Thymus (tissue), 11 donors: Measurements from ENCODE around the gene ZNF320. TPM values are rescaled to one million over a fixed set of nuclear protein-coding genes. Genes with fewer than 3 reads are reported as not detected.
"Not testable (repeated sequence)": the region's sequence is repeated elsewhere in the genome, so short reads cannot be mapped to it uniquely, and the experiment has no call there.

Experiments used
- DNase-seq, 9 donors: peaks; one replicate each; pipeline ENCODE4 v3.0.0-alpha.2; 2013; ENCODE audit warnings: low spot score in 9 of 9, low read depth in 6 of 9, missing footprints in 1 of 9
- H3K27ac ChIP-seq, 2 donors: one replicate each; pipeline ENCODE4 v1.5.1; 2013; ENCODE audit warnings: control low read depth in 1 of 2, low read depth in 1 of 2, low read length in 1 of 2, mild to moderate bottlenecking in 1 of 2, moderate library complexity in 1 of 2
- H3K27me3 ChIP-seq, 2 donors: one replicate each; pipeline ENCODE4 v1.5.1; 2013; ENCODE audit warnings: low read length in 1 of 2; ENCODE audit not compliant: control insufficient read depth in 2 of 2, insufficient read depth in 1 of 2
- H3K36me3 ChIP-seq, 2 donors: one replicate each; pipeline ENCODE4 v1.5.1; 2013; ENCODE audit warnings: low read length in 1 of 2, mild to moderate bottlenecking in 1 of 2, moderate library complexity in 1 of 2; ENCODE audit not compliant: control insufficient read depth in 2 of 2, insufficient read depth in 2 of 2
- H3K4me1 ChIP-seq, 2 donors: one replicate each; pipeline ENCODE4 v1.5.1; 2013; ENCODE audit warnings: low read length in 2 of 2; ENCODE audit not compliant: control insufficient read depth in 2 of 2, insufficient read depth in 2 of 2
- H3K4me3 ChIP-seq, 2 donors: one replicate each; pipeline ENCODE4 v1.5.1; 2013; ENCODE audit warnings: low read length in 2 of 2, control low read depth in 1 of 2, mild to moderate bottlenecking in 1 of 2
- H3K9me3 ChIP-seq, 2 donors: one replicate each; pipeline ENCODE4 v1.5.1; 2013; ENCODE audit warnings: low read length in 1 of 2, mild to moderate bottlenecking in 1 of 2; ENCODE audit not compliant: control insufficient read depth in 2 of 2, insufficient read depth in 1 of 2
- WGBS: extraction: QIAGEN DNeasy Blood & Tissue Kit; methylation state at CpG from one replicate; pipeline ENCODE4 v1.1.7; 2013; 5-methylcytosine and 5-hydroxymethylcytosine counted together
- polyA plus RNA-seq: library from polyadenylated mRNA; stranded (reverse); fragments of 200-250 nt; gene quantifications from one replicate; pipeline ENCODE4 v1.2.3, GENCODE V29; 2013
- total RNA-seq: library from RNA; stranded (reverse); fragments of 120-200 nt; gene quantifications from one replicate; pipeline ENCODE4 v1.2.4, GENCODE V29; 2013
- donor health status: healthy.

The ZNF320 gene
- total and polyA plus RNA-seq, 2 donors: 7.6 to 9.7 TPM

DNA sequence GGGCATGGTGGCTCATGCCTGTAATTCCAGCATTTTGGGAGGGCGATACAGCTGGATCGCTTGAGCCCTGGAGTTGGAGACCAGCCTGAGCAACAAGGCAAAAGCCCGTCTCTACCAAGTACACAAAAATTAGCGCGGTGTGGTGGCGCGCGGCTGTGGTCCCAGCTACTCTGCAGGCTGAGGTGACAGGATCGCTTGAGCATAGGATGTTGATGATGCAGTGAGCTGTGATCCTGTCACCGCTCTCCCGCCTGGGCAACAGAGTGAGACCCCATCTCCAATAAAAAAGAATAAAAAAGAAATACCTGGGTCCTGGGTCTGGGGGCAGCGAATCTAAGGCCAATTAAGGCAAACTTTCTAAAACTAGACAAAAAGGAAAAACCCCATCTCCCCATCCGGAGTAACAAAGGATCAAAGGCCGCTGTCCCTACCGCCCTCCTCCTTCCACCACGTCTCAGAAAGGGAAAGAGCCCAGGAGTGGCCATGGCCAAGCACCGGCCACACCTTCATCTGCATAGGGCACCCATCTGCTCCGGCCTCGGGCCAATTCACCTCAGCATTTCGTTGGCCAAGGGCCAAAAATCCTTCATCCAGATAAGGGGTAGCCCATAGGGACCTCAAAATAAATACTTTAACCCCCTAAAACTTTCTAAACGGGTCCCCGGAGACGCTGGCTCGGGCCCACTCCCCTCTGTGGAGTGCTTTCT is 851 bp downstream of the ZNF320 start:
- Histone ChIP-seq H3K27me3 (no peaks in the 10 kb centered on the region), H3K4me3 (peak overlapping the region; percentile 87 to 95), H3K27ac (peak overlapping the region in 1 of 2 donors; percentile 84), H3K36me3 (peaks cover 0 to 6% of the 10 kb centered on the region in 2 donors), H3K4me1 (peaks cover 11 to 13% of the 10 kb centered on the region in 2 donors), H3K9me3 (peaks cover 0 to 4% of the 10 kb centered on the region in 2 donors)
- DNase-seq: peak in 1 of 9 donors; percentile 1
- WGBS: 44% methylated on average over 24 of the region's 24 CpGs

DNA sequence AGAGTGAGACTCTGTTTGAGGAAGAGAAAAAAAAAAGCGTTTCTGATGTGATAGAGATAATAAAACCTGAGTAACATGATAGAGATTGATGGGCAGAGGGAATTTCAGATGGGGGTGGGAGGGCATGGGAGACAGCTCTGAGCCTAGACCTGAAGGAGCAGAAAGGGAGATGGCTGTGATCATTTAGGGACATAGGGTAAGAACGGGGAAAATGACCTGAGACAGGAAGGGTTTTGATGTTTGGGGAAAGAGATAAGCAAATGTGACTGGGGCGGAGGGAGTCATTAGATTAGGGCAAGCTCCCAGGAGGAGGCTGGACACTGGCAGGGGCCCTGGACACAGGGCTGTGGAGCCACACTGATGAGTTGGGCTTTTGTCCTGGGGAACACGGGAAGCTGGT is 6.1 kb downstream of the ZNF320 start:
- H3K9me3 ChIP-seq: no peaks in the 10 kb centered on the region
- no peak overlapping the region for H3K27ac ChIP-seq
- DNase-seq: no peak
- peaks cover 1 to 2% of the 10 kb centered on the region in 2 donors for H3K4me1 ChIP-seq
- no peaks in the 10 kb centered on the region for H3K27me3 ChIP-seq
- H3K36me3 ChIP-seq: peaks cover 16 to 24% of the 10 kb centered on the region in 2 donors
- WGBS: 66% methylated on average over 4 of the region's 4 CpGs
- no peak overlapping the region for H3K4me3 ChIP-seq

GRCh38 chr19:52889931-52890330 is 7.5 kb downstream of the ZNF320 start:
- Histone ChIP-seq H3K27ac (no peak overlapping the region), H3K27me3 (no peaks in the 10 kb centered on the region), H3K36me3 (peaks cover 18 to 30% of the 10 kb centered on the region in 2 donors), H3K9me3 (no peaks in the 10 kb centered on the region), H3K4me1 (no peaks in the 10 kb centered on the region), H3K4me3 (no peak overlapping the region)
- 98% methylated on average over 4 of the region's 4 CpGs for WGBS
- DNase-seq: no peak

DNA sequence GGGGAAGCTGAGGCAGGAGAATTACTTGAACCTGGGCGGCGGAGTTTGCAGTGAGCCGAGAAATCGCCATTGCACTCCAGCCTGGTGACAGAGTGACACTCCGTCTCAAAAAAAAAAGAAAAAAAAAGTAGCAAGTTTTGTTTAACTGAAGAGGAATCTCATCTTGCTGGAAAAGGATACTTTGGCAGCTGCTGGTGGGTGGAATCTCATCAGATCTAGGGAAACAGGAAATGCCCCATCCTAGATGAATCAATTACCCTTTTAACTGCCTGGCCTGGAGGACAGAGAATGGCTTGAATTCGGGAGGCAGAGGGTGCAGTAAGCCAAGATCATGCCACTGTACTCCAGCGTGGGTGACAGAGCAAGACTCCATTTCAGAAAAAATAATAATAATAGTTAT is 8.4 kb downstream of the ZNF320 start:
- Histone ChIP-seq H3K4me3 (no peak overlapping the region), H3K36me3 (peaks cover 23 to 39% of the 10 kb centered on the region in 2 donors), H3K4me1 (no peaks in the 10 kb centered on the region), H3K27me3 (no peaks in the 10 kb centered on the region), H3K9me3 (peaks cover 1 to 4% of the 10 kb centered on the region in 2 donors), H3K27ac (no peak overlapping the region)
- WGBS: 99% methylated on average over 7 of the region's 7 CpGs
- DNase-seq: no peak

GRCh38 chr19:52880895-52881389 is 16.5 kb downstream of the ZNF320 start:
- no peak overlapping the region for H3K4me3 ChIP-seq
- DNase-seq: no peak
- peaks cover 21 to 29% of the 10 kb centered on the region in 2 donors for H3K9me3 ChIP-seq

DNA sequence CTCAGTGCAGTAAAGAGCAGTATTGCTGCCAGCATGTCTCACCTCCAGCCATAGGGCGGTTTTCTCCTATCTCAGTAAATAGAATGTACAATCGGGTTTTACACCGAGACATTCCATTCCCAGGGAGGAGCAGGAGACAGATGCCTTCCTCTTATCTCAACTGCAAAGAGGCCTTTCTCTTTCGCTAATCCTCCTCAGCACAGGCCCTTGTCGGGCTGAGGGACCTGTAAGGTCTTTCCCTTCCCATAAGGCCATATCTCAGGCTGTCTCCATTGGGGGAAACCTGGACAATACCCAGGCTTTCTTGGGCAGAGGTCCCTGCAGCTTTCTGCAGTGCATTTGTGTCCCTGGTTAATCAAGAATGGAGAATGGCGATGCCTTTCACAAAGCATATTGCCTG is 24.4 kb downstream of the ZNF320 start:
- H3K4me1 ChIP-seq, H3K36me3 ChIP-seq, H3K4me3 ChIP-seq, H3K27ac ChIP-seq, DNase-seq, H3K27me3 ChIP-seq, H3K9me3 ChIP-seq: not testable (repeated sequence)
- WGBS: 93% methylated on average over 6 of the region's 6 CpGs

More at GRCh38 chr19:52880895-52881389, 16.5 kb downstream of the ZNF320 start:
- peaks cover 32 to 52% of the 10 kb centered on the region in 2 donors for H3K36me3 ChIP-seq
- WGBS: 90% methylated on average over 11 of the region's 11 CpGs
- no peak overlapping the region for H3K27ac ChIP-seq
- no peaks in the 10 kb centered on the region for H3K4me1 ChIP-seq
- no peaks in the 10 kb centered on the region for H3K27me3 ChIP-seq

DNA sequence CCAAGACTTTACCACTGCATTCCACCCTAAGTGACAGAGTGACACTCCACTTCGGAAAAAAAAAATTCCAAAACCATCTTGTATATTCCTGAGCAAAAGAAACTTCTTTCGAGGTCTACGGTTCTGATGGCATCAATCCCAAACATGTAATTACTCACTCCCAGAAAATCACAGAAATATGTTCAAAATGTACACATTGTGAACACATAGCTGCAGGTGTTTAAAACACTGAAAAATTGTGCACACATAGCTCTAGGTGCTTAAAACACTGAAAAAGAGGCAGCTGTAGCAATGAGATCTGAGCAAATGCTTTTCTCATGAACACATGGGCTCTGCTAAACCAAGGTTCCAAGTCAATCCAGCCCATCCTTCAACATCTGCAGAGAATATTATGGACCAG is 26.0 kb downstream of the ZNF320 start:
- Histone ChIP-seq H3K4me3 (no peak overlapping the region), H3K4me1 (no peaks in the 10 kb centered on the region), H3K9me3 (no peaks in the 10 kb centered on the region), H3K27ac (no peak overlapping the region), H3K27me3 (no peaks in the 10 kb centered on the region), H3K36me3 (no peaks in the 10 kb centered on the region)
- WGBS: 98% methylated on average over 3 of the region's 3 CpGs
- DNase-seq: no peak

- 92% methylated on average over 11 of the region's 11 CpGs for WGBS
- H3K9me3 ChIP-seq, DNase-seq, H3K4me3 ChIP-seq, H3K36me3 ChIP-seq, H3K27me3 ChIP-seq, H3K27ac ChIP-seq, H3K4me1 ChIP-seq: not testable (repeated sequence)
Measured at GRCh38 chr19:52868031-52868430, 29.4 kb downstream of the ZNF320 start.

DNA sequence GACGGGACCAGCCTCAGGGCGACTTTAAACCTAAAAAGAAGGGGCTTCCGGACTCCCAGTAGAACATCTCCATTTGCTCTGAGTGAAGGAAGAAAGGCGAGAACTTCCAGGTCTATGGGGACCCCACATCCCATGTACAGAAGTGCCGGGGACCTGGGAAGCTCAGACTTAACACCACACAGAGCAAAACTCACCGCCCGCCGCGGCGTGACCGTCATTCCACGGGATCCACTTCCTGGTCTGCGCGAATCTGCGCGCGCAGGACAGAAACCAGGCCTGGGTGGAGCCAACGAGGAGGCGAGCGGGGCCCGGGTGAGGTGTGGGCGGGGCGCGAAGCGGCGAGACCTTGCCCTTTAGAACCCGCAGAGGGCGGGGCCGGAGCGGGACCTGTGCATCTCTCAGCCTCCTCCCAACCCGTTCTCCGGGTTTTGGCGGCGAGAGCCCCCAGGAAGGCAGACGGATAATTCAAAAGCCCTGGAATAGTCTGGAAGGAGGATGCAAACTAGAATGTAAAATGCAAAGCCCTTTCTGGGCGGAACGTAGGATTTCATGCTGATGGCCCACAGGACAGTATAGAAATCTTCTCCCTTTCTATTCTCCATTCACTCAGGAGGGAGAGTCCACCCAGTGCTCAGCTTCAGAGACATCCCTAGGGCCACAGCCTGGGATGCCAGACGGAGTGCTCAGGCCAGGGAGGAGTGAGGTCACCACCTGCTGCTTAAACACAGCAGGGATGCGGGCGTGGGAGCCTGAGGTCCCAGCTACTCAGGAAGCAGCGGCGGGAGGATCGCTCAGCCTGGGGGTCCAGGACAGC is 39.9 kb downstream of the ZNF320 start, which contains the start of gene ZNF468:
Gene ZNF468 (minus strand): TSS at position 242 of the 814 bp plus-strand sequence. CDS start 3,347 bp downstream, outside the sequence.
- peak; percentile 25 to 78 (median 43) for DNase-seq

More for the DNA sequence above, 39.9 kb downstream of the ZNF320 start, which contains the start of gene ZNF468:
- H3K9me3 ChIP-seq, H3K27me3 ChIP-seq, H3K4me1 ChIP-seq: not testable (repeated sequence)
- Histone ChIP-seq H3K27ac (peak within 1 kb of the TSS in 1 of 2 donors; percentile 83), H3K4me3 (peak within 1 kb of the TSS; percentile 67 to 69), H3K36me3 (peaks cover 9 to 16% of the 10 kb centered on the region in 2 donors)
- 6% methylated on average over 43 of the region's 43 CpGs for WGBS
